ENCODE measurements around the gene VRK3. TPM values are rescaled to one million over a fixed set of nuclear protein-coding genes. Genes with fewer than 3 reads are reported as not detected.

The VRK3 gene
- total and polyA plus RNA-seq, 2 donors (not counting 3 experiments of a cell fraction or from before 2014, with no cell fraction given), result 20.4 to 36.0 TPM

GRCh38 chr19:49950956-49951526 lies 74.1 kb downstream of the VRK3 start:
- Histone ChIP-seq H2AFZ (ENCODE audit: low read depth, low read length) (no peak overlapping the region), H3K9me1 (replicated peaks; ENCODE audit: control insufficient read depth, extremely low read depth, insufficient read depth, low read length) (no peaks in the 10 kb centered on the region), H3K79me2 (ENCODE audit: control insufficient read depth, insufficient read depth, low read length) (no peaks in the 10 kb centered on the region), H3K27ac (ENCODE audit: insufficient read depth, low read depth, low read length) (no peak overlapping the region), H3K36me3 (ENCODE audit: control insufficient read depth in 2 of 2, extremely low read depth in 1 of 2, insufficient read depth in 2 of 2, low read length in 2 of 2) (no peaks in the 10 kb centered on the region), H3K4me2 (ENCODE audit: insufficient read depth, low read length) (no peak overlapping the region), H3K27me3 (ENCODE audit: control insufficient read depth in 2 of 2, insufficient read depth in 2 of 2, low read length in 2 of 2) (peaks cover 9 to 16% of the 10 kb centered on the region in 2 experiments), H3K9me3 (replicated peaks; ENCODE audit: control insufficient read depth, insufficient read depth, low read length) (no peaks in the 10 kb centered on the region), H3K9ac (replicated peaks; ENCODE audit: extremely low read depth, insufficient read depth, low read length) (no peak overlapping the region), H3K4me1 (ENCODE audit: control insufficient read depth, extremely low read depth, insufficient read depth, low read length) (peaks cover 5% of the 10 kb centered on the region), H4K20me1 (replicated peaks; ENCODE audit: control insufficient read depth, extremely low read depth, insufficient read depth, low read length) (no peaks in the 10 kb centered on the region), H3K4me3 (replicated peaks in 1 of 3; ENCODE audit: insufficient read depth in 1 of 3, low read depth in 1 of 3, low read length in 3 of 3) (no peak overlapping the region)
- intact Hi-C loops (cut with micrococcal nuclease) (no loop called here), dilution Hi-C loops (cut with MboI; ENCODE audit: extremely low pct_ligation_motif_present, low sequenced_read_pairs) (no loop called here)
- FAIRE-seq (no peak), DNase-seq (ENCODE audit: low read depth, low spot score) (no peak)
- TF ChIP-seq CTCF (IDR thresholded peaks at IDR 0.05; ENCODE audit: extremely low read depth in 1 of 2, insufficient read depth in 1 of 2, low read depth in 1 of 2, low read length in 2 of 2) (no peak), GATA2 (IDR thresholded peaks at IDR 0.05; ENCODE audit: insufficient read depth, insufficient read length, low read depth, low read length) (no peak), POLR2AphosphoS5 (IDR thresholded peaks at IDR 0.05; ENCODE audit: insufficient read depth, low read depth, low read length) (no peak), MYC (IDR thresholded peaks at IDR 0.05; ENCODE audit: low read depth, low read length) (no peak), FOS (IDR thresholded peaks at IDR 0.05; ENCODE audit: borderline replicate concordance, insufficient read depth, low read length) (no peak), EZH2 (IDR thresholded peaks at IDR 0.05; ENCODE audit: borderline replicate concordance, low read depth, low read length, severe bottlenecking) (no peak), MAX (IDR thresholded peaks at IDR 0.05; ENCODE audit: insufficient read depth, insufficient read length) (no peak), POLR2A (IDR thresholded peaks at IDR 0.05; ENCODE audit: low read depth, low read length) (no peak)
- ChIA-PET POLR2A (no interaction called here), CTCF (interaction anchor here (2.3 kb wide), 1 partner anchor 13 kb away, joined by 5 read pairs; no protein-coding TSS in a partner anchor)
- BruUV-seq (replicated peaks), result no TSS peak

Data from endothelial cell of umbilical vein (primary cell).